Activated CD8-positive, alpha-beta T cell treated with anti-CD3 and anti-CD28 coated beads for 36 hours (primary cell): ENCODE results near the gene ZSWIM5. TPM values are rescaled to one million over a fixed set of nuclear protein-coding genes. Genes with fewer than 3 reads are reported as not detected.
"Not testable (repeated sequence)": the region's sequence is repeated elsewhere in the genome, so short reads cannot be mapped to it uniquely, and the experiment has no call there.

Source experiments
- ATAC-seq: fragments of 200-7000 bp; cut with Tn5 transposase; one replicate; pipeline ENCODE4 v1.10.0; 2021; ENCODE audit warnings: mild to moderate bottlenecking, moderate library complexity
- CTCF ChIA-PET: fragments of 350-600 bp; sonication (Branson Sonifier 250); formaldehyde crosslinking; loops from one replicate; lab custom pipeline; 2021; ENCODE audit warnings: antibody characterized with exemption; lab: Charles Lee
- POLR2A ChIA-PET: fragments of 350-600 bp; sonication (Branson Sonifier 250); formaldehyde crosslinking; loops from one replicate; lab custom pipeline; 2021; ENCODE audit warnings: antibody characterized with exemption; lab: Charles Lee
- DNase-seq: peaks from one replicate; pipeline ENCODE4 v3.0.0-alpha.2; 2020
- H3K27ac Mint-ChIP-seq: one replicate; pipeline ENCODE4 v1.8.0; 2021; ENCODE audit warnings: mild to moderate bottlenecking, mixed read lengths
- H3K27me3 Mint-ChIP-seq: one replicate; pipeline ENCODE4 v1.8.0; 2021; ENCODE audit warnings: mixed read lengths
- H3K36me3 Mint-ChIP-seq: one replicate; pipeline ENCODE4 v1.8.0; 2021; ENCODE audit warnings: low read depth, mixed read lengths
- H3K4me1 Mint-ChIP-seq: one replicate; pipeline ENCODE4 v1.8.0; 2021; ENCODE audit warnings: low read depth, mixed read lengths
- H3K4me3 Mint-ChIP-seq: one replicate; pipeline ENCODE4 v1.8.0; 2021; ENCODE audit warnings: mild to moderate bottlenecking, moderate library complexity, mixed read lengths
- H3K9me3 Mint-ChIP-seq: one replicate; pipeline ENCODE4 v1.8.0; 2021; ENCODE audit warnings: mixed read lengths
- CTCF ChIP-seq: fragments of 200-600 bp; IDR thresholded peaks from one replicate; pipeline ENCODE4 v1.8.0; 2022; ENCODE audit warnings: antibody characterized with exemption, mild to moderate bottlenecking
- intact Hi-C: fragments of 100-400 bp; cut with micrococcal nuclease; formaldehyde crosslinking; loops from one replicate; pipeline ENCODE4 v1.10.0; 2022
- total RNA-seq, 2 experiments: library from RNA; stranded (reverse); gene quantifications; one replicate each; pipeline ENCODE4 v1.2.3, GENCODE V29; 2021

ZSWIM5 gene
- total RNA-seq, 2 experiments from 2014 or later, result 0.70 to 0.87 TPM

GRCh38 chr1:45146833-45147232 is 59.6 kb downstream of the ZSWIM5 start:
- H3K27me3 Mint-ChIP-seq, result peaks cover 7% of the 10 kb centered on the region
- POLR2A ChIA-PET, result interaction anchor here (1.9 kb wide), 1 partner anchor 10 kb away, joined by 5 read pairs; no protein-coding TSS in a partner anchor
- H3K9me3 Mint-ChIP-seq, result no peaks in the 10 kb centered on the region
- no peak for TF ChIP-seq CTCF
- H3K4me3 Mint-ChIP-seq, result no peak overlapping the region
- no peak overlapping the region for H3K27ac Mint-ChIP-seq
- intact Hi-C loops, result no loop called here
- H3K4me1 Mint-ChIP-seq, result peaks cover 5% of the 10 kb centered on the region
- no peak for ATAC-seq
- no peaks in the 10 kb centered on the region for H3K36me3 Mint-ChIP-seq
- CTCF ChIA-PET, result no interaction called here
- no peak for DNase-seq

- intact Hi-C loops, result no loop called here
- ATAC-seq (no peak), DNase-seq (no peak)
- Mint-ChIP-seq H3K4me3 (no peak overlapping the region), H3K9me3 (no peaks in the 10 kb centered on the region), H3K36me3 (no peaks in the 10 kb centered on the region), H3K27ac (no peak overlapping the region), H3K27me3 (peaks cover 7% of the 10 kb centered on the region), H3K4me1 (no peaks in the 10 kb centered on the region)
- TF ChIP-seq CTCF, result no peak
- ChIA-PET POLR2A (no interaction called here), CTCF (no interaction called here)
Measured at GRCh38 chr1:45141247-45142003, 65.0 kb downstream of the ZSWIM5 start.

GRCh38 chr1:45136984-45137383 is 69.4 kb downstream of the ZSWIM5 start:
- ChIA-PET CTCF (no interaction called here), POLR2A (interaction anchor here (0.6 to 0.8 kb wide), 2 partner anchors 10 kb away, joined by 3 to 5 read pairs; no protein-coding TSS in a partner anchor)
- Mint-ChIP-seq H3K36me3 (no peaks in the 10 kb centered on the region), H3K27ac (no peak overlapping the region), H3K9me3 (no peaks in the 10 kb centered on the region), H3K4me1 (peaks cover 4% of the 10 kb centered on the region), H3K4me3 (no peak overlapping the region), H3K27me3 (no peaks in the 10 kb centered on the region)
- DNase-seq (no peak), ATAC-seq (no peak)
- intact Hi-C loops, result no loop called here
- no peak for TF ChIP-seq CTCF

GRCh38 chr1:45135316-45135715 is 71.1 kb downstream of the ZSWIM5 start:
- DNase-seq, result no peak
- H3K36me3 Mint-ChIP-seq, result no peaks in the 10 kb centered on the region
- POLR2A ChIA-PET, result no interaction called here
- CTCF ChIA-PET, result interaction anchor here (0.9 to 1.0 kb wide), 2 partner anchors 117 to 164 kb away, joined by 3 to 4 read pairs; no protein-coding TSS in a partner anchor
- H3K27ac Mint-ChIP-seq, result no peak overlapping the region
- H3K4me3 Mint-ChIP-seq, result no peak overlapping the region
- H3K27me3 Mint-ChIP-seq, result no peaks in the 10 kb centered on the region
- ATAC-seq, result no peak
- intact Hi-C loops, result no loop called here
- TF ChIP-seq CTCF, result no peak
- no peaks in the 10 kb centered on the region for H3K9me3 Mint-ChIP-seq
- peaks cover 4% of the 10 kb centered on the region for H3K4me1 Mint-ChIP-seq

GRCh38 chr1:45134461-45134873 is 71.9 kb downstream of the ZSWIM5 start:
- H3K36me3 Mint-ChIP-seq, result no peaks in the 10 kb centered on the region
- no peak for TF ChIP-seq CTCF
- no peak for DNase-seq
- CTCF ChIA-PET, result no interaction called here
- no peaks in the 10 kb centered on the region for H3K9me3 Mint-ChIP-seq
- no peaks in the 10 kb centered on the region for H3K27me3 Mint-ChIP-seq
- H3K4me3 Mint-ChIP-seq, result no peak overlapping the region
- POLR2A ChIA-PET, result no interaction called here
- intact Hi-C loops, result no loop called here
- ATAC-seq, result no peak
- H3K4me1 Mint-ChIP-seq, result peaks cover 4% of the 10 kb centered on the region
- no peak overlapping the region for H3K27ac Mint-ChIP-seq

- H3K36me3 Mint-ChIP-seq, result not testable (repeated sequence)
Measured at GRCh38 chr1:45132719-45133118, 73.7 kb downstream of the ZSWIM5 start.

More at GRCh38 chr1:45132719-45133118, 73.7 kb downstream of the ZSWIM5 start:
- H3K9me3 Mint-ChIP-seq, POLR2A ChIA-PET, H3K4me1 Mint-ChIP-seq, H3K27ac Mint-ChIP-seq, H3K4me3 Mint-ChIP-seq, ATAC-seq, DNase-seq, CTCF ChIA-PET, intact Hi-C loops, H3K27me3 Mint-ChIP-seq: not testable (repeated sequence)
